Esophagus muscularis mucosa (tissue), 3 donors: ENCODE results near the gene MAML3.

Source experiments
- CTCF ChIP-seq, 3 experiments: fragments of 200-600 bp in 2 of 3; fragments of 450-650 bp in 1 of 3; sonication (generic) in 2 of 3; IDR thresholded peaks; one replicate each; pipeline ENCODE4 v1.5.1; 2017 to 2019; ENCODE audit warnings: antibody characterized with exemption in 3 of 3, mild to moderate bottlenecking in 2 of 3, moderate library complexity in 1 of 3
- POLR2A ChIP-seq: fragments of 450-650 bp; IDR thresholded peaks from one replicate; pipeline ENCODE4 v1.6.1; 2017; ENCODE audit warnings: antibody characterized with exemption, moderate library complexity, mild to moderate bottlenecking, low read depth
- POLR2AphosphoS5 ChIP-seq, 2 donors: sonication (generic); formaldehyde crosslinking; IDR thresholded peaks; one replicate each; pipeline ENCODE4 v1.6.1; 2017; ENCODE audit warnings: antibody characterized with exemption in 2 of 2

- no peak for TF ChIP-seq CTCF (IDR thresholded peaks at IDR 0.05)
- TF ChIP-seq POLR2A: no peak
- TF ChIP-seq POLR2AphosphoS5 (IDR thresholded peaks at IDR 0.05): no peak
Observed at GRCh38 chr4:139828966-139829664, 324.9 kb downstream of the MAML3 start.
